Natural killer cell treated with Interleukin-12 subunit alpha and Interleukin-12 subunit beta and Interleukin-15 and Interleukin-18, amount 100 ng/mL, for 72 hours (primary cell): ENCODE measurements around the gene STARD3. TPM values are rescaled to one million over a fixed set of nuclear protein-coding genes. Genes with fewer than 3 reads are reported as not detected.

Experiments
- ATAC-seq, 2 donors: fragments of 150-1000 bp; cut with Tn5 transposase in 1 of 2; sonication (Bioruptor Pico), chemical (Tn5 transposase) in 1 of 2; 2 replicates each; pipeline ENCODE4 v1.10.0; 2021
- DNase-seq: peaks from one replicate; pipeline ENCODE4 v3.0.0; 2022; ENCODE audit warnings: low spot score
- H3K27ac Mint-ChIP-seq, 2 donors: 1 replicate in 1 of 2; 2 replicates in 1 of 2; pipeline ENCODE4 v1.8.0; 2022; ENCODE audit warnings: mixed read lengths in 2 of 2, mild to moderate bottlenecking in 1 of 2, moderate library complexity in 1 of 2
- H3K27me3 Mint-ChIP-seq, 2 donors: 1 replicate in 1 of 2; 2 replicates in 1 of 2; pipeline ENCODE4 v1.8.0; 2022; ENCODE audit warnings: mixed read lengths in 2 of 2
- H3K36me3 Mint-ChIP-seq: one replicate; pipeline ENCODE4 v1.8.0; 2022; ENCODE audit warnings: mixed read lengths
- H3K4me1 Mint-ChIP-seq, 2 donors: 1 replicate in 1 of 2; 2 replicates in 1 of 2; pipeline ENCODE4 v1.8.0; 2022; ENCODE audit warnings: low read depth in 2 of 2, mixed read lengths in 2 of 2, mild to moderate bottlenecking in 1 of 2
- H3K4me3 Mint-ChIP-seq: one replicate; pipeline ENCODE4 v1.8.0; 2022; ENCODE audit warnings: mixed read lengths
- H3K9me3 Mint-ChIP-seq: 2 replicates; pipeline ENCODE4 v1.8.0; 2022; ENCODE audit warnings: mixed read lengths
- total RNA-seq, 2 donors: library from RNA; stranded (reverse); gene quantifications; one replicate each; pipeline ENCODE4 v1.2.3, GENCODE V29; 2022

The STARD3 gene
- total RNA-seq, 2 donors from 2014 or later: 97.9 to 139 TPM

DNA sequence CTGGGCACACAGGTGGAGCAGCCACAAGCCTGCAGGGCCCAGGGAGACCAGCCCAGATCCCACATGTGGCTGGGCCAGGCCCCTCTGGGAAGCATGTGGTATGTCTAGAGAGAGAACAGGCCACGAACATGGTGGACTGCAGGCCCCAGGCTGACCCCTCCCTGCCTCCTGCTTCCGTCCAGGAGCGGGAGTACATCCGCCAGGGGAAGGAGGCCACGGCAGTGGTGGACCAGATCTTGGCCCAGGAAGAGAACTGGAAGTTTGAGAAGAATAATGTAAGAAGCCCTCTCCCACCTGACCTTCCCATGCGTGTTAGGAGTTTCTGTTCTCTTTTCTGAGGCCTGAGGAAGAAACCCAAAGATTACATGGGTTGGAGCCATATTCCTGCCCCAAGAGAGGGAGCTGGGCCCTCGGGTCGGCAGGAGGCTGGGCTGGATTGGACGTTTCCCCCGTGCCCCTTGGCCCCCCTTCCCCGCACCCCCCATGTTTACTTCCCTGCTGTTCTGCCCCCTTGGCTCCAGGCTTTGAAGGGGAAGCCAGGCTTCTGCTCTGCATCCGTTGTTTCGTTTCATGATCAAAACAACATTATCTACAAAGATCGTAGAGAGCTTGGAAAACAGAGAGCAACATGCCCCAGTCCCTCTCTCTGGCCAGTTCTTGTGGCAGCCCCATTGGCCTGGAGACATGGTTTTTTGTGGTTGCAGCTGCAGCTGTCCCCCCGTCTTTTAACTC lies 22.5 kb downstream of the STARD3 start:
- Mint-ChIP-seq H3K27ac (no peak overlapping the region), H3K27me3 (no peaks in the 10 kb centered on the region), H3K36me3 (no peaks in the 10 kb centered on the region), H3K4me3 (no peak overlapping the region), H3K9me3 (no peaks in the 10 kb centered on the region), H3K4me1 (peaks cover 5 to 6% of the 10 kb centered on the region in 2 donors)
- no peak for DNase-seq
- no peak for ATAC-seq

DNA sequence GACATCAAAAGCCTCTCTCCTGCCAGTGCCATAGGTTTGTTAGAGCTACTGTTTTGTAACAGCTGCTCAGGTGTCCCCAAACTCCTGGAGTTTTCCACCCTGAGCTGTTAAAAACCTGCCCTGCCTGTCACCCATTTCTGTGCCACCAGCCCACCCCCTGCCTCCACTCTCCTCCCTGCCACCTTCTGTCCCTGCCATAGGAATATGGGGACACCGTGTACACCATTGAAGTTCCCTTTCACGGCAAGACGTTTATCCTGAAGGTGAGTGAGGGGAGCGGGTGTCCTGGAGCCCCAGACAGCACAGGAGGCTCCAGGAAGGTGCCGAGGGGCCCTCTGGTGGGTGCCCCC lies 23.0 kb downstream of the STARD3 start:
- H3K27ac Mint-ChIP-seq: no peak overlapping the region
- ATAC-seq (no peak), DNase-seq (no peak)
- no peaks in the 10 kb centered on the region for H3K27me3 Mint-ChIP-seq
- no peaks in the 10 kb centered on the region for H3K9me3 Mint-ChIP-seq
- H3K4me3 Mint-ChIP-seq: no peak overlapping the region
- peaks cover 5 to 6% of the 10 kb centered on the region in 2 donors for H3K4me1 Mint-ChIP-seq
- H3K36me3 Mint-ChIP-seq: no peaks in the 10 kb centered on the region

DNA sequence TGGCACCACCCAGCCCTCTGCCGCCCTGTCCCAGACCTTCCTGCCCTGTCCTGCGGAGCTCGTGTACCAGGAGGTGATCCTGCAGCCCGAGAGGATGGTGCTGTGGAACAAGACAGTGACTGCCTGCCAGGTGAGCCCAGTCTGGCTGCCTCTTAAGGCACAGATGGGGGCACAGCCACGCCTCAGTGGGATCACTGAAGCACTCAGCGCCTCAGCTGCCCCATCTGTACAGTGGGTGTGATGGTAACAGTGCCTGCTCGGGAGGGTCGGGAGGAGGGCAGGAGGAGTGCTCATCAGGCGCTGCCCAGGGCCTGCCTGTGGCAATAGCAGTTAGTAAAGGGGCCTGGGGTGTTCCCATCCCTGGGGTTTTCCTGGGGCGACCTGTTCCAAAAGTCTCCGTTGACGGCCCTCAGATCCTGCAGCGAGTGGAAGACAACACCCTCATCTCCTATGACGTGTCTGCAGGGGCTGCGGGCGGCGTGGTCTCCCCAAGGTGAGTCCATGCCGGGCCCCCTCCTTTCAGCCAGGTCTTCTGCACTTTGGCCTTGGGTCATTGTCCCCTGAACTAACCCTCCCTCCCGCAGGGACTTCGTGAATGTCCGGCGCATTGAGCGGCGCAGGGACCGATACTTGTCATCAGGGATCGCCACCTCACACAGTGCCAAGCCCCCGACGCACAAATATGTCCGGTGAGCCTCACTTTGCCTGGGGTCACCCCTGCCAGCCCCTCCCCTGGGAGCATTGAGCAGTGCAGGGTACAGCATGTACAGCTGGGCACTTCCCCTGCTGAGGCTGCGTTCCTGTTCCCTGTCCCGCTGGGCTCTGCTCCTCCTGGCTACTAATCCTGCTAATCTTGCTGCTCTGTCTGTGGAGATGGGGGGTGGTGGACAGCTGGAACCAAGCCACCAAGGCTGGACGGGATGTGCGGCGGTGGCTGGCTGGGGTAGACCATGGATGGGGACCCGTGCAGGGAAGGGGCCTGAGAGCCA lies 23.7 kb downstream of the STARD3 start:
- H3K4me1 Mint-ChIP-seq: peaks cover under 1% of the 10 kb centered on the region in 2 donors
- H3K9me3 Mint-ChIP-seq: no peaks in the 10 kb centered on the region
- no peak overlapping the region for H3K4me3 Mint-ChIP-seq
- H3K27me3 Mint-ChIP-seq: no peaks in the 10 kb centered on the region
- H3K27ac Mint-ChIP-seq: no peak overlapping the region
- no peaks in the 10 kb centered on the region for H3K36me3 Mint-ChIP-seq
- DNase-seq (no peak), ATAC-seq (no peak)

DNA sequence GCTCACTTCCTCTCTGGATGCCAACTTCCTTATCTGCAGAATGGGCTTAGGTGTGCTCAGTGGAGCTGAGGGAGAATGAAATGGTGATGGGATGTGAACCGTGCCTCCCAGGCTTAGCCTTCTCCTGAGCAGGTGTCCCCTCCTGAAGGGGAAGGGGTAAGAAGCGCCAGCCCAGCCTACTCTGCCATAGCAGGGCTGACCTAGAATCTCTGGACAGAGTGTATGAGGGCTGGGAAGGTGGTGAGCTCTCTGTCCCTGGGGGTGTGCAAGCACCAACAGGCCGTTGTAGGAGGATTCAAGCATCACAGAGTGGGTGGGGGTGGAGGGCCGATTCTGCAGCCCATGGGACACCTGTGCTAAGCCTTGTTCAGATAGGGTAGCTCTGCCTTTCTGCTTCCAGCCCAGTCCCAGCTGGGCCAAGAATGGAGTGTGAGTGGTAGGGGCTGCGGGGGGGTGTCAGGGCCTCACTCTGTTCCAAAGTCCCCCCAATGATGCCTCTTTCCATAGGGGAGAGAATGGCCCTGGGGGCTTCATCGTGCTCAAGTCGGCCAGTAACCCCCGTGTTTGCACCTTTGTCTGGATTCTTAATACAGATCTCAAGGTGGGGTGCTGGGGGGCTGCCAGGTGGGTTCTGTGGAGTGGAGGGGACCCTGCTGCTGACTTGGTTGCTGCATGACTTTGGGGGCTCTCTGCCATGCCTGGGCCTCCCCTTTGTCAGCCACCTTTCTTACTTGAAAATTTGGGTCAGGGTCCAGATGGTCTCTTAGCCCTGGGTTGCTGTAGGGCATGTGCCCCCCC lies 25.0 kb downstream of the STARD3 start:
- Mint-ChIP-seq H3K36me3 (no peaks in the 10 kb centered on the region), H3K9me3 (no peaks in the 10 kb centered on the region), H3K4me1 (peaks cover 2 to 3% of the 10 kb centered on the region in 2 donors), H3K4me3 (no peak overlapping the region), H3K27ac (no peak overlapping the region), H3K27me3 (peaks cover 0 to under 1% of the 10 kb centered on the region in 2 donors)
- ATAC-seq: no peak
- no peak for DNase-seq

DNA sequence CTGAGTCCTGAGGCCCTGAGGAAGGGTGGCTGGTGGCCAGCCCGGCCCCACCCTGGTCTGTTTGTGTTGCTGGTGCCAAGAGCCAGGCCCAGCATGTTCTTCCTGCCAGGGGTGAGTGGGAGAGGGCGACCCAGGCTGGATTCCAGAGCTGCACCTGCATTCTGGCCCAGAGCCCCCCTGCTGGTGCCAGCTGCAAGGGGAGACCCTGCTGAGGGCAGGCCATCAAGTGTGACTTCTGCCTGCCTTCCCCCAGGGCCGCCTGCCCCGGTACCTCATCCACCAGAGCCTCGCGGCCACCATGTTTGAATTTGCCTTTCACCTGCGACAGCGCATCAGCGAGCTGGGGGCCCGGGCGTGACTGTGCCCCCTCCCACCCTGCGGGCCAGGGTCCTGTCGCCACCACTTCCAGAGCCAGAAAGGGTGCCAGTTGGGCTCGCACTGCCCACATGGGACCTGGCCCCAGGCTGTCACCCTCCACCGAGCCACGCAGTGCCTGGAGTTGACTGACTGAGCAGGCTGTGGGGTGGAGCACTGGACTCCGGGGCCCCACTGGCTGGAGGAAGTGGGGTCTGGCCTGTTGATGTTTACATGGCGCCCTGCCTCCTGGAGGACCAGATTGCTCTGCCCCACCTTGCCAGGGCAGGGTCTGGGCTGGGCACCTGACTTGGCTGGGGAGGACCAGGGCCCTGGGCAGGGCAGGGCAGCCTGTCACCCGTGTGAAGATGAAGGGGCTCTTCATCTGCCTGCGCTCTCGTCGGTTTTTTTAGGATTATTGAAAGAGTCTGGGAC lies 25.8 kb downstream of the STARD3 start:
- no peaks in the 10 kb centered on the region for H3K9me3 Mint-ChIP-seq
- peaks cover 4% of the 10 kb centered on the region in 2 donors for H3K4me1 Mint-ChIP-seq
- peaks cover 0 to 3% of the 10 kb centered on the region in 2 donors for H3K27me3 Mint-ChIP-seq
- H3K4me3 Mint-ChIP-seq: no peak overlapping the region
- DNase-seq (no peak), ATAC-seq (no peak)
- no peak overlapping the region for H3K27ac Mint-ChIP-seq
- no peaks in the 10 kb centered on the region for H3K36me3 Mint-ChIP-seq

DNA sequence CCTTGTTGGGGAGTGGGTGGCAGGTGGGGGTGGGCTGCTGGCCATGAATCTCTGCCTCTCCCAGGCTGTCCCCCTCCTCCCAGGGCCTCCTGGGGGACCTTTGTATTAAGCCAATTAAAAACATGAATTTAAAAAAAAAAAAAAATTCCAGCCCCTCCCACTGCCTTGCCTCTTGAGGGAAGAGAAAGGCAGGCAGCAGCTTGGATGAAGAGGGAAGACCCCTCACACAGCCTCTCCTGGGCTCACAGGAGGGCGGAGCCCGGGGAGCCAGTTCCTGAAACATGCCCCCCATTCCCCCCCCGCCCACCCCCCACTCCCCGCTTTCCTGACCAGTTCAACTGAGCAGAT lies 26.4 kb downstream of the STARD3 start:
- H3K27ac Mint-ChIP-seq: no peak overlapping the region
- no peaks in the 10 kb centered on the region for H3K36me3 Mint-ChIP-seq
- no peaks in the 10 kb centered on the region for H3K9me3 Mint-ChIP-seq
- DNase-seq: no peak
- peaks cover 4 to 5% of the 10 kb centered on the region in 2 donors for H3K4me1 Mint-ChIP-seq
- no peak overlapping the region for H3K4me3 Mint-ChIP-seq
- peaks cover 0 to 3% of the 10 kb centered on the region in 2 donors for H3K27me3 Mint-ChIP-seq
- ATAC-seq: no peak

DNA sequence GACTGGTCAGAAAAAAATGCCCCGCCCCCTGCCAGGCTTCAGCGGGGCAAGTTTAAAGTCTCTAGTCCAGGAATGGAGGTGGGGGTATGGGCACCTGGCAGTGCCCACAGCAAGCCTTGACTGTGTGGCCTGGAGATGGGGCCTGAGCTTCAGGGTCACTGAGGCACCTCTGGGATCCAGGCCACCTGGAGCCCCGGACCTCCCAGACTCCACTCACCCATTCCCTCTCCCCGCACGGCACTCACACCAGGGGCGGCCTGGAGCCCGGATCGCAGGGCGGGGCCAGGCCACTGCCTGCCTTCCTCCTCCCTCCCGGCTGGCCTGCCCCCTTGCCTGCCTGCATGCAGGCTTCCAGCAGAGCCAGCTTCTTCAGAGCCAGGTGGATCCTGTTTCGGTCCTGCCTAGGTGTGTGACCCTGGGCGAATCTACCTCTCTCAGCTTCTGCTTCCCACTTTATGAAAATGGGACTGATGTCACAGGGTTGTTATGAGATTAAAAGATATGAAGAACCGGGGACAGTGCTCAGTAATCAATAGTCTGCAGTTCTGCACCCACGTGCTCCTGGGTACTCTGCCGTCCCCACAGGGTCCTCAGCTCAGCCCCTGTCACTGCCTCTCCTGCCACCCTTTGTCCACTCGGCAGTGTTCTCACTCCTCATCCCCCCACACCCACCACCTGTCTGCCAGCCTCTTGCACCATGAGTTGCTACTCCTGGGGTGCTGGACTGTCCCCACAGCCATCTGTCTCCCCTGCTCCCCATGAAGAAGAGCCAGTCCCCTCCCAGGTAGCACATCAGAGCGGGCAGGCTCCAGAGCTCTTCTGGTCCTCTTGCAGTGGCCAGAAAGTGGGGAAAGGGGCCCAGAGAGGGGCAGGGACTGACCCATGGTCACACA lies 27.0 kb downstream of the STARD3 start:
- no peak overlapping the region for H3K27ac Mint-ChIP-seq

DNA sequence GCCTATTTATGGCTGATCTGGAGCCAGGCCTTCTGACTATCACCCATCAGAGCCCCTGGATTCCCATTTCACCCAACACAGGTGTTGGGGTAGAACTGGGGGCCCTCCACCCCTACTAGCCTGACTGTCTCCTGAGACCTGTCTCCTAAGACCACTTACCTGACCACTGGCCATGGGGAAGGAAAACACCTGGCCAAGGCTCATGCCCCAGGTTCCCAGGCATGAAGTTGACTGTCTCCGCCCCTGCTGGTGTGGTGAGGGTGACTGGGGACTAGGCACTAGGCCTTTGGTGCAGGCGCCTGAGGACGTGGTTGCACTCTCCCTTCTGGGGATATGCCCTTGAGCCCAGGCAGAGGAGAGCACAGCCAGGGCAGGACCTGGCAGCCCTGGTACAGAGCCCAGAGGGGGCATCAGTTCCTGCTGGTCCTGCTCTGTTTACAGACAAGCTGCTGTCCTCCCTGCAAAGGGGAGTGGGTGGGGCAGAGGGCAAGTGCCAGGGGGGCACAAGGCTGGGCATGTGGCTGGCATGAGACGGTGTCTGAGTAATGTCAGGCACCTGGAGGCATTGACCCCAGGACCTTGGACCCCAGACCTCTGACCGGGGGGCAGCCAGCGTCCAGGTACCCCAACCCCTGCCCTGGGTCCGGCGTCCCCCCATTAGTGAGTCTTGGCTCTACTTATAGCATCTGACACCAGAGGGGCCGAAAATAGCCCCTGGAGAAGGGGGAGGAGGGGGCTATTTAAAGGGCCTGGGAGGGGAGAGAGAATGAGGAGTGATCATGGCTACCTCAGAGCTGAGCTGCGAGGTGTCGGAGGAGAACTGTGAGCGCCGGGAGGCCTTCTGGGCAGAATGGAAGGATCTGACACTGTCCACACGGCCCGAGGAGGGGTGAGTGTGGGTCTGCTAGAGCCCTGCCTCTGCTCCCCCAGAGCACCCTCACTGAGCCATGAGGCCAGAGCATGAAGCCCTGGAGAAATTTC lies 27.9 kb downstream of the STARD3 start, which contains the start of gene TCAP:
TSS of gene TCAP (plus strand) at position 769 of the 981 bp plus-strand sequence. CDS start at position 780, 11 bp downstream.
- no peak for DNase-seq
- no peaks in the 10 kb centered on the region for H3K9me3 Mint-ChIP-seq
- ATAC-seq: no peak
- H3K27me3 Mint-ChIP-seq: peaks cover 0 to 3% of the 10 kb centered on the region in 2 donors
- H3K36me3 Mint-ChIP-seq: no peaks in the 10 kb centered on the region
- peak within 1 kb of the TSS; percentile 25 for H3K4me3 Mint-ChIP-seq
- H3K4me1 Mint-ChIP-seq: peaks cover 11 to 12% of the 10 kb centered on the region in 2 donors
- no peak within 1 kb of the TSS for H3K27ac Mint-ChIP-seq

More for the DNA sequence above, 27.0 kb downstream of the STARD3 start:
- Mint-ChIP-seq H3K36me3 (no peaks in the 10 kb centered on the region), H3K27me3 (peaks cover 0 to 3% of the 10 kb centered on the region in 2 donors), H3K4me3 (no peak overlapping the region), H3K4me1 (peaks cover 9 to 11% of the 10 kb centered on the region in 2 donors), H3K9me3 (no peaks in the 10 kb centered on the region)
- DNase-seq (no peak), ATAC-seq (no peak)

DNA sequence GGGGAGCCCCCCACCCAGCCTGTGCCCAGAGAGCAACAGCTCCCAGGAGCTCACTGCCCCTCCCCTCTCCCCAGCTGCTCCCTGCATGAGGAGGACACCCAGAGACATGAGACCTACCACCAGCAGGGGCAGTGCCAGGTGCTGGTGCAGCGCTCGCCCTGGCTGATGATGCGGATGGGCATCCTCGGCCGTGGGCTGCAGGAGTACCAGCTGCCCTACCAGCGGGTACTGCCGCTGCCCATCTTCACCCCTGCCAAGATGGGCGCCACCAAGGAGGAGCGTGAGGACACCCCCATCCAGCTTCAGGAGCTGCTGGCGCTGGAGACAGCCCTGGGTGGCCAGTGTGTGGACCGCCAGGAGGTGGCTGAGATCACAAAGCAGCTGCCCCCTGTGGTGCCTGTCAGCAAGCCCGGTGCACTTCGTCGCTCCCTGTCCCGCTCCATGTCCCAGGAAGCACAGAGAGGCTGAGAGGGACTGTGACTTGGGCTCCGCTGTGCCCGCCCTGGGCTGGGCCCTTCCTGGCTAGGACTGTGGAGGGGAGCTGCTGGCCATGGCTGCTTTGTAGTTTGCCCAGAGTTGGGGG lies 28.8 kb downstream of the STARD3 start:
- Mint-ChIP-seq H3K36me3 (no peaks in the 10 kb centered on the region), H3K27me3 (peaks cover 0 to 3% of the 10 kb centered on the region in 2 donors)
- no peak for ATAC-seq

DNA sequence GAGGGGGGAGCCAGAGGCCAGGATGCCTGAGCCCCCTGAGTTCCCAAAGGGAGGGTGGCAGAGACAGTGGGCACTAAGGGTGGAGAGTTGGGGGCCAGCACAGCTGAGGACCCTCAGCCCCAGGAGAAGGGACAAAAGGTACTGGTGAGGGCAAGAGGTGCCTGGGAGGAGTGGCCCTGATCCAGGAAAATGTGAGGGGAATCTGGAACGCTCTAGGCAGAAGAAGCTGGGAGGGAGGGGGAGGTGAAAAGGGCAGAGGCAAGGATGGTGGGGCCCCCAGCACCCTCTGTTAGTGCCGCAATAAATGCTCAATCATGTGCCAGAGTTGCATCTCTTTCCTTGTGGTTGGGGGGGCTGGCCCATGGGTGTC lies 29.3 kb downstream of the STARD3 start:
- Mint-ChIP-seq H3K9me3 (no peaks in the 10 kb centered on the region), H3K4me1 (peaks cover 11 to 12% of the 10 kb centered on the region in 2 donors), H3K27ac (no peak overlapping the region), H3K27me3 (peaks cover 0 to 3% of the 10 kb centered on the region in 2 donors), H3K4me3 (peak overlapping the region; percentile 25), H3K36me3 (no peaks in the 10 kb centered on the region)
- DNase-seq (no peak), ATAC-seq (no peak)

More for the DNA sequence above, 28.8 kb downstream of the STARD3 start:
- Mint-ChIP-seq H3K27ac (no peak overlapping the region), H3K4me3 (peak overlapping the region; percentile 25), H3K4me1 (peaks cover 11 to 12% of the 10 kb centered on the region in 2 donors), H3K9me3 (no peaks in the 10 kb centered on the region)
- DNase-seq: no peak

DNA sequence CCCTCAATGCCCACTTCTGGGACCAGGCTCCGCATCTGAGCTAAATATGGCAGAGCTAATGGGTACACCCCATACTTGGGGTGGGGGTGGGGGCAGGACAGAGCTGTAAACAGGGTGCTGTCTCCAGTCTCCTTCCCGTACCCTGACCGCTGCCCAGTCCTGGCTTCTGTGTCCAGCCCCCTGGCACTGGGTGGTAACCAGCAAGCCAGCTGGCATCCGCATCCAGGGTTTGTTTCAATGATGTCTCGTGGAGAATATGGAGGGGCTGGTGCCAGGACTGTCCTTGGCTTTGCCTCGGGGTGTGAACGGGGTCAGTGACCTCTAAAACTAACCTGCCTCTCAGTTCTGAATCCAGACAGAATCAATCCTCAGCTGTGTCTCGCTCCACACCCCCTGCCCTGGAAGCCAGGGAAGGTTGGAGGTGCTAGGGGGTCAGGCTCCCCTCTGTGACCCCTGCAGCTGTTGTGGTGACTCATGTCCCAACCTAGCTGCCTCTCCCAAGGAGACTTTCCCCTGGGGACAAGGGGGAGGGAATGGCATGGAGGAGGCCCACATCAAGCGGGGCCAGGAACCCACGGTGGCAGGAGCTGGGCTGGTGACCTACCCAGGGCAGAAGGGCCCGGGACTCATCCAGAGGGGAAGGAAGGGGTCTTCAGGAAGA lies 29.8 kb downstream of the STARD3 start:
- H3K27ac Mint-ChIP-seq: no peak overlapping the region
- ATAC-seq (no peak), DNase-seq (no peak)
- H3K9me3 Mint-ChIP-seq: no peaks in the 10 kb centered on the region
- peak overlapping the region; percentile 59 for H3K4me3 Mint-ChIP-seq
- peaks cover 0 to 3% of the 10 kb centered on the region in 2 donors for H3K27me3 Mint-ChIP-seq
- no peaks in the 10 kb centered on the region for H3K36me3 Mint-ChIP-seq
- H3K4me1 Mint-ChIP-seq: peaks cover 11 to 12% of the 10 kb centered on the region in 2 donors
